ENCODE measurements around the gene TWNK.
A peak's percentile ranks its signal among the peaks of the same experiment; 100 is the strongest.

The TWNK gene

GRCh38 chr10:101040851-101041250, 53.5 kb downstream of the TWNK start:
- H3K4me3 ChIP-seq (ENCODE audit: control insufficient read depth in 1 of 7, extremely low read depth in 1 of 7, insufficient read depth in 4 of 7, low read depth in 2 of 7, low read length in 6 of 7): no peak overlapping the region
- H3K36me3 ChIP-seq (ENCODE audit: control insufficient read depth in 4 of 4, insufficient read depth in 4 of 4, low read length in 3 of 4): peaks cover 7 to 43% (median 21%) of the 10 kb centered on the region in 4 experiments
- WGBS (ENCODE audit: insufficient coverage): 0% methylated on average over 1 of the region's 2 CpGs
- POLR2A ChIA-PET: interaction anchor here (0.6 to 1.0 kb wide), 5 partner anchors 9 to 66 kb away, joined by 3 to 5 read pairs (median 3); partner anchors contain the start of gene KAZALD1
- no peak for DNase-seq
- CTCF ChIA-PET: interaction anchor here (0.9 to 67.5 kb wide), 5 partner anchors 2 to 100 kb away, joined by 3 to 1574 read pairs (median 71); partner anchors contain the start of genes KAZALD1, PDZD7 and SFXN3
- peaks cover 0 to 27% (median 18%) of the 10 kb centered on the region in 4 experiments for H3K4me1 ChIP-seq (ENCODE audit: control extremely low read depth in 1 of 4, control insufficient read depth in 4 of 4, insufficient read depth in 4 of 4, low read length in 3 of 4)
- no peaks in the 10 kb centered on the region for H3K9me3 ChIP-seq (ENCODE audit: control extremely low read depth in 1 of 5, control insufficient read depth in 4 of 5, insufficient read depth in 2 of 5, low read depth in 1 of 5, low read length in 4 of 5)
- peaks cover 0 to 4% (median 2%) of the 10 kb centered on the region in 5 experiments for H3K27me3 ChIP-seq (replicated peaks in 2 of 5; ENCODE audit: control insufficient read depth in 4 of 5, insufficient read depth in 5 of 5, low read length in 4 of 5)
- H3K27ac ChIP-seq (ENCODE audit: insufficient read depth in 1 of 2, low read depth in 1 of 2, low read length in 2 of 2, poor library complexity in 1 of 2, severe bottlenecking in 2 of 2): no peak overlapping the region

DNA sequence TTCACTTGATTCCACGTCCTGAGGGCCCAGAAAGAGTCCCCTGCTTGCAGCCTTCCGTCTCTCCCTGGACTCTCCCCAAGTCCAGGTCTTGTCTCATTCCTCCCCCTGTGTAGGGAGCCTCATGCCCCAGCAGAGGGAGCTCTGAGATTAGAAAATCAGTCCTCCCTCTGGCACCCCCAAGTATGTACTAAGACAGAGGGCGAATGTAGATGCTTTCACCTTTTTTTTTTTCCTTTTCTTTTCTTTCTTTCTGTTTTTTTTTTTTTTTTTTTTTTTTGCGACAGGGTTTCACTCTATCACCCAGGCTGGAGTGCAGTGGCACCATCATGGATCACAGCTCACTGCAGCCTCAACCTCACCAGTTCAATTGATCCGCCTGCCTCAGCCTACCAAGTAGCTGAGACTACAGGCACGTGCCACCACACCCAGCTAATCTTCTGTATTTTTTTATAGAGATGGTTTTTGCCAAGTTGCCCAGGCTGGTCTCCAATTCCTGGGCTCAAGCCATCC, 54.0 kb downstream of the TWNK start:
- Histone ChIP-seq H3K9me3 (ENCODE audit: control extremely low read depth in 1 of 5, control insufficient read depth in 4 of 5, insufficient read depth in 2 of 5, low read depth in 1 of 5, low read length in 4 of 5) (no peaks in the 10 kb centered on the region), H3K4me3 (ENCODE audit: control insufficient read depth in 1 of 7, extremely low read depth in 1 of 7, insufficient read depth in 4 of 7, low read depth in 2 of 7, low read length in 6 of 7) (no peak overlapping the region), H3K27me3 (replicated peaks in 2 of 5; ENCODE audit: control insufficient read depth in 4 of 5, insufficient read depth in 5 of 5, low read length in 4 of 5) (peaks cover 2 to 6% (median 3%) of the 10 kb centered on the region in 5 experiments), H3K36me3 (ENCODE audit: control insufficient read depth in 4 of 4, insufficient read depth in 4 of 4, low read length in 3 of 4) (peaks cover 6 to 38% (median 16%) of the 10 kb centered on the region in 4 experiments), H3K4me1 (ENCODE audit: control extremely low read depth in 1 of 4, control insufficient read depth in 4 of 4, insufficient read depth in 4 of 4, low read length in 3 of 4) (peaks cover 0 to 27% (median 18%) of the 10 kb centered on the region in 4 experiments), H3K27ac (ENCODE audit: insufficient read depth in 1 of 2, low read depth in 1 of 2, low read length in 2 of 2, poor library complexity in 1 of 2, severe bottlenecking in 2 of 2) (no peak overlapping the region)
- ChIA-PET POLR2A (interaction anchor here (0.6 to 1.0 kb wide), 5 partner anchors 9 to 66 kb away, joined by 3 to 5 read pairs (median 3); partner anchors contain the start of gene KAZALD1), CTCF (interaction anchor here (0.6 to 67.5 kb wide), 6 partner anchors 2 to 100 kb away, joined by 3 to 1574 read pairs (median 46); partner anchors contain the start of genes KAZALD1, PDZD7 and SFXN3)
- WGBS (ENCODE audit: insufficient coverage): 33% methylated on average over 3 of the region's 6 CpGs
- DNase-seq: peak; percentile 87 to 93 (median 92)

DNA sequence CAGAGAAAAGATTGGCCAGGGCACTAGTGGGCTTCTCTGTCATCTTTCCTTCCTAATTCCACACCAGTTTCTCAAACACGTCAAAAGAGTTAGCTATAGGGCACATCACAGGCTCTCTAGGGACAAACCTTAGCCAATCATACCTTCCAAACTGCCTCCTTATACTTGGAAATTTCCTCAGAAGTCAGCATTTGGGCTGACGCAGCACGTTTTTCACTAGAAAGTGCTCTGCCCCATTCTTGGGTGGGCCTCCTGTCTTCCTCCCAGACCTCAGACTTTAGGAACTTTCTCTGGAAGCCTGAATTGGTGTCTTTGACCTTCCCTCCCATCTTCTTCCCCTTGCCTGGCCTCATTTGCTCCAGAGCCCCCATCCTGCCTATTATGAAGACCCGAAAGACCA, 54.8 kb downstream of the TWNK start:
- H3K4me3 ChIP-seq (ENCODE audit: control insufficient read depth in 1 of 7, extremely low read depth in 1 of 7, insufficient read depth in 4 of 7, low read depth in 2 of 7, low read length in 6 of 7): peak overlapping the region in 4 of 7 experiments; percentile 75 to 91 (median 80)
- H3K9me3 ChIP-seq (ENCODE audit: control extremely low read depth in 1 of 5, control insufficient read depth in 4 of 5, insufficient read depth in 2 of 5, low read depth in 1 of 5, low read length in 4 of 5): no peaks in the 10 kb centered on the region
- H3K27me3 ChIP-seq (replicated peaks in 2 of 5; ENCODE audit: control insufficient read depth in 4 of 5, insufficient read depth in 5 of 5, low read length in 4 of 5): peaks cover 2 to 14% (median 10%) of the 10 kb centered on the region in 5 experiments
- H3K4me1 ChIP-seq (ENCODE audit: control extremely low read depth in 1 of 4, control insufficient read depth in 4 of 4, insufficient read depth in 4 of 4, low read length in 3 of 4): peaks cover 0 to 27% (median 18%) of the 10 kb centered on the region in 4 experiments
- WGBS (ENCODE audit: insufficient coverage): 88% methylated on average over 3 of the region's 4 CpGs
- DNase-seq: no peak
- H3K36me3 ChIP-seq (ENCODE audit: control insufficient read depth in 4 of 4, insufficient read depth in 4 of 4, low read length in 3 of 4): peaks cover 4 to 30% (median 10%) of the 10 kb centered on the region in 4 experiments
- H3K27ac ChIP-seq (ENCODE audit: insufficient read depth in 1 of 2, low read depth in 1 of 2, low read length in 2 of 2, poor library complexity in 1 of 2, severe bottlenecking in 2 of 2): peak overlapping the region in 1 of 2 experiments; percentile 81
- CTCF ChIA-PET: interaction anchor here (0.6 to 67.5 kb wide), 6 partner anchors 1 to 99 kb away, joined by 3 to 1574 read pairs (median 46); partner anchors contain the start of genes KAZALD1, PDZD7 and SFXN3
- POLR2A ChIA-PET: interaction anchor here (0.8 to 1.8 kb wide), 3 partner anchors 19 to 44 kb away, joined by 3 to 9 read pairs (median 4); partner anchors contain the start of gene KAZALD1

GRCh38 chr10:101042667-101043362, 55.5 kb downstream of the TWNK start:
- POLR2A ChIA-PET: interaction anchor here (0.8 to 1.8 kb wide), 4 partner anchors 11 to 45 kb away, joined by 3 to 9 read pairs (median 6); partner anchors contain the start of genes KAZALD1, PDZD7 and SFXN3
- Histone ChIP-seq H3K27me3 (replicated peaks in 2 of 5; ENCODE audit: control insufficient read depth in 4 of 5, insufficient read depth in 5 of 5, low read length in 4 of 5) (peaks cover 2 to 21% (median 13%) of the 10 kb centered on the region in 5 experiments), H3K9me3 (ENCODE audit: control extremely low read depth in 1 of 5, control insufficient read depth in 4 of 5, insufficient read depth in 2 of 5, low read depth in 1 of 5, low read length in 4 of 5) (no peaks in the 10 kb centered on the region), H3K4me3 (ENCODE audit: control insufficient read depth in 1 of 7, extremely low read depth in 1 of 7, insufficient read depth in 4 of 7, low read depth in 2 of 7, low read length in 6 of 7) (peak overlapping the region; percentile 50 to 91 (median 80)), H3K36me3 (ENCODE audit: control insufficient read depth in 4 of 4, insufficient read depth in 4 of 4, low read length in 3 of 4) (peaks cover 3 to 23% (median 4%) of the 10 kb centered on the region in 4 experiments), H3K27ac (ENCODE audit: insufficient read depth in 1 of 2, low read depth in 1 of 2, low read length in 2 of 2, poor library complexity in 1 of 2, severe bottlenecking in 2 of 2) (peak overlapping the region; percentile 51 to 81), H3K4me1 (ENCODE audit: control extremely low read depth in 1 of 4, control insufficient read depth in 4 of 4, insufficient read depth in 4 of 4, low read length in 3 of 4) (peaks cover 0 to 27% (median 19%) of the 10 kb centered on the region in 4 experiments)
- WGBS (ENCODE audit: insufficient coverage): under 1% methylated on average over 28 of the region's 40 CpGs
- peak; percentile 87 to 90 (median 89) for DNase-seq
- CTCF ChIA-PET: interaction anchor here (1.0 to 67.5 kb wide), 7 partner anchors 0 to 98 kb away, joined by 3 to 1574 read pairs (median 21); partner anchors contain the start of genes KAZALD1, PDZD7 and SFXN3

- H3K36me3 ChIP-seq (ENCODE audit: control insufficient read depth in 4 of 4, insufficient read depth in 4 of 4, low read length in 3 of 4): peaks cover 0 to 18% (median under 1%) of the 10 kb centered on the region in 4 experiments
- H3K27ac ChIP-seq (ENCODE audit: insufficient read depth in 1 of 2, low read depth in 1 of 2, low read length in 2 of 2, poor library complexity in 1 of 2, severe bottlenecking in 2 of 2): peak overlapping the region; percentile 51 to 81
Observed at GRCh38 chr10:101043363-101043707, 56.0 kb downstream of the TWNK start.

More at GRCh38 chr10:101043363-101043707, 56.0 kb downstream of the TWNK start:
- peaks cover 0 to 31% (median 22%) of the 10 kb centered on the region in 4 experiments for H3K4me1 ChIP-seq (ENCODE audit: control extremely low read depth in 1 of 4, control insufficient read depth in 4 of 4, insufficient read depth in 4 of 4, low read length in 3 of 4)
- no peaks in the 10 kb centered on the region for H3K9me3 ChIP-seq (ENCODE audit: control extremely low read depth in 1 of 5, control insufficient read depth in 4 of 5, insufficient read depth in 2 of 5, low read depth in 1 of 5, low read length in 4 of 5)
- ChIA-PET POLR2A (interaction anchor here (1.3 to 1.8 kb wide), 3 partner anchors 11 to 20 kb away, joined by 4 to 9 read pairs (median 7); partner anchors contain the start of genes KAZALD1, PDZD7 and SFXN3), CTCF (interaction anchor here (1.0 to 67.5 kb wide), 7 partner anchors 0 to 98 kb away, joined by 3 to 1574 read pairs (median 21); partner anchors contain the start of genes KAZALD1, PDZD7 and SFXN3)
- H3K4me3 ChIP-seq (ENCODE audit: control insufficient read depth in 1 of 7, extremely low read depth in 1 of 7, insufficient read depth in 4 of 7, low read depth in 2 of 7, low read length in 6 of 7): peak overlapping the region; percentile 50 to 91 (median 80)
- no peak for DNase-seq
- no CpG with 5 or more reads among the region's 2 CpGs for WGBS (ENCODE audit: insufficient coverage)
- peaks cover 2 to 26% (median 16%) of the 10 kb centered on the region in 5 experiments for H3K27me3 ChIP-seq (replicated peaks in 2 of 5; ENCODE audit: control insufficient read depth in 4 of 5, insufficient read depth in 5 of 5, low read length in 4 of 5)

All from common myeloid progenitor, CD34-positive (primary cell).